COLO668 (cell line): ENCODE measurements around the gene FANCD2.
"Not testable (repeated sequence)": the region's sequence is repeated elsewhere in the genome, so short reads cannot be mapped to it uniquely, and the experiment has no call there.

Experiments
- DNase-seq: peaks from one replicate; lab custom pipeline; 2025; ENCODE audit not compliant: unreplicated experiment; lab: John Stamatoyannopoulos, UW

Gene FANCD2

GRCh38 chr3:10026084-10026890 is at the start of gene FANCD2:
Gene FANCD2, plus strand, starts transcription at chr3:10026437. Its CDS starts 2,221 bp downstream, at chr3:10028658.
- peak; percentile 77 for DNase-seq

GRCh38 chr3:9976721-9977709 is 49.2 kb upstream of the FANCD2 start:
- peak; percentile 20 for DNase-seq

- no peak for DNase-seq
These were observed 47.4 kb upstream of the FANCD2 start for GRCh38 chr3:9978710-9979305.

GRCh38 chr3:9980251-9980650 is 46.0 kb upstream of the FANCD2 start:
- no peak for DNase-seq

- DNase-seq: no peak
These were observed 40.0 kb upstream of the FANCD2 start for GRCh38 chr3:9986230-9986725.

DNA sequence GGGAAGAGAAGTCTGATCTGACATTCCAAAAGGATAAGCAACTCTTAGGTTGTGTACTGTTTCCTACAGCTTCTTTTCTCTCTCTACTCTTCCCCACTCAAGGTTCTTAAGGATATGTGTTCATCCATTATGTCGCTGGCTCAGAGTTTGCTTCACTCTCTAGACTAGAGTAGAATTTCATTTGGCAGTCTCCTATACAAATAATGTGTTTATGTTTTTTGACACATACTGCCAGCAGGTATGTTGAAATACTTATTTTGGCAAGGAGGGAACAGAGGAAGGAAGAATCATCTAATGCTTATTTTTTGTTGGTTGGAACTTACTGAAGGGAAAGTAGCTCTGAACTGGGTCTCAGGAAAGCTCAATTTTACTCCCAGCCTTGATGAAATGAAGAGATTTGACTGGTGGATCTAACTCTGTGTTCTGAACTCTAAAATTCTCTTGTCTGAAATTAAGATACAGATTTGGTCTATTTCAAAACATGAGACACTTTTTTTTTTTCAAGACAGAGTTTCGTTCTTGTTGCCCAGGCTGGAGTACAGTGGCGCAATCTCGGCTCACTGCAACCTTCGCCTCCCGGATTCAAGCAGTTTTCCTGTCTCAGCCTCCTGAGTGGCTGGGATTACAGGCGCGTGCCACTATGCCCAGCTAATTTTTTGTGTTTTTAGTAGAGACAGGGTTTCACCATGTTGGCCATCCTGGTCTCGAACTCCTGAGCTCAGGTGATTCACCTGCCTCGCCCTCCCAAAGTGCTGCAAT is 32.0 kb upstream of the FANCD2 start:
- no peak for DNase-seq

DNA sequence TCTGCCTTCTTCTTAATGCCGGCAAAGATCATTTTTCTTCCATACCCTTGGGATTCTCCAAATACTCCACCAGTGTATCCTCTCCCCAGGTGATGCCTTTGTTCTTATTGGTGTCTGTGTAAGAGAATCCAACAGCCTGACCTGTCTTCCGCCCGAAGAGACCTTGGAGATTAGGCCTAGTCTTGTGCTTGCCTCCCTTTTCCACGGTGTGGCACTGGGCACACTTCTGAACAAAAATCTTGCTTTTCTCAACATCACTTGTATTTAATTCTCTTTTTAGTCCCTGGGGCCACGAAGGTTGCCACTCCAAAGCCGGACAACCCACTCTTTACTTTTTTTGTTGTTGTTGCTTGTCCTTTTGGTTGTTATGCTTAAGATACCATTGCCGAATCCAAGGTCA is 25.6 kb upstream of the FANCD2 start:
- DNase-seq: no peak

DNA sequence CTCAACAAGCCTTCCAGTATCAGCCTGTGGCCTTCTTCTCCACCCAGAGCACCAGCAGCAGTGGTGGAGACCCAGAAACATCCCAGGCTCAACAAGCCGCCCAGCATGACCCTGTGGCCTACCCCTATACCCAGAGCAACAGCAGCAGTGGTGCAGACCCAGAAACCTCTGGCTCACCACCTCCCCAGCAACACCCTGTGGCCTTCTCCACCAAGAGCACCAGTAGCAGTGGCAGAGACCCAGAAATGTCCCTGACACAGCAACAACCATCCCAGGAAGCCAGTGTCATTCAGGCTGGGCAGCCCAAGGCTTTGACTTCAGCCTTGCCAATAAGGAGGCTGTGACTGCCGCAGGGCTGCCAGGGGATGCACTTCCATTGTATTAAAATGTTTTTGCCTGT is 23.3 kb upstream of the FANCD2 start:
- no peak for DNase-seq

DNA sequence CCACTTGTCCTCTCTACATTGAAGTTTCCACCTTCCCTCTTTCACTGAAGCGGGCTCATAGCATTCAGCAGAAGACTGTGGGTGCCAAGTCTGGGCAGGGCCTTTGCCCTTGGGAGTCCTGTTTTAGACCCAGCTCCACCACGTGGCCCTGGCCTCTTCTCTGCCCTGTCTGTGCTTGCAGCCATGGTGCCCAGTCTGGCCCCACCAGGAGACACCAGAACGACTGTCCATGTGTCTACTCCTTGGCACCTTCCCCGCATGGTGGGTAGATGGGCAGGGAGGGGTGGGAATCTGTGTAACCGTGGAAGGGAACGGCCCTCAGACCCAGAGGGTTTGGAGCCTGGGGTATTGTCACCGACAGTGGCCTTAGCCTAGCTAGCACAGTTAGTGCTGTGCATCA is 21.7 kb upstream of the FANCD2 start:
- DNase-seq: no peak

- DNase-seq: no peak
These were observed 21.2 kb upstream of the FANCD2 start for GRCh38 chr3:10004960-10005564.

DNA sequence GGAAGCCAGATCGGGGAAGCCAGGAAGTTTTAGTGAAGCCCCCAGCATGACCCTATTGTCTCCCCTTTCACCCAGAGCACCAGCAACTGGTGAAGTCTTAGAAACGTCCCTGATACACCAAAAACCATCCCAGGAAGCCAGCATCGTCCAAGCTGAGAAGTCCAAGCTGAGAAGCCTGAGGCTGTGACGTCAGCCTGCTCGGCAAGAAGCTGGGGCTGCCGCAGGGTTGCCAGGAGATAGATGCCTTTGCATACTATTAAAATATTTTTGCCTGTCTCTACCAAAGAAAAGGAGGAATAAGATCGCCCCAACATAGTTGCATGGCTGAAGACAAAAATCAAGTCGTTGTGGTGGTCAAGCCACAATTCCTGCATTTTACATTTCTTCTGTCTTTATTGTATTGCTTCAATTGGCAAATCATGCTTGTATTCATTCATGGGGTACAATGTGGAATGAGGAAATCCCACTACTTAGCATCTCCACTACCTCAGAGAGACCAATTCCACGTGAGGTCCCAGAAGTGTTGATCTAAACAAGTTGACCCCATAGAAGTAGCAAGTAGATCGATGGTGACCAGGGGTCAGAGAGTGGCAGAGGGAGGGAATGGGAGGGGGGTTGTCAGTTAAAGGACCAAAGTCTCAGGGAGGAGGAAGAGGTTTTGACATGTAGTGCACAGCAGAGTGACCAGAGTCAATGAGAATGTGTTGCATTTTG is 20.0 kb upstream of the FANCD2 start:
- no peak for DNase-seq

DNA sequence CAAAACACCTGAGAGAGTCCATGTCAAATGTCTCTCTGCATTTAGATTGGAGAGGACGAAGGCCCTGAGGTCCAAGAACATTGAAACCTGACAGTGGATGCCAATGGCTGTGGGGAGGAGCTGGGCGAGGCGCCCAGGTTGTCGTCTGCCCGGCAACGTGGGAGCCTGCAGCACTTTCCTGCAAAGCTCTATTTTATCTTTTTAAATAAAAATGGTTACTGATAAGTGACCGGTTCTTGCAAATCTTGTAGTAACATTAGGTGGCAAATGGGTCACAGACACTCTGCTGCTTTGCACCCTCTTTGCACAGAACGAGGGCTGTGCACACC is 19.5 kb upstream of the FANCD2 start:
- DNase-seq: no peak

GRCh38 chr3:10007126-10007782 is 19.0 kb upstream of the FANCD2 start:
- DNase-seq: no peak

- DNase-seq: not testable (repeated sequence)
These were observed 18.0 kb upstream of the FANCD2 start for GRCh38 chr3:10008216-10008587.

DNA sequence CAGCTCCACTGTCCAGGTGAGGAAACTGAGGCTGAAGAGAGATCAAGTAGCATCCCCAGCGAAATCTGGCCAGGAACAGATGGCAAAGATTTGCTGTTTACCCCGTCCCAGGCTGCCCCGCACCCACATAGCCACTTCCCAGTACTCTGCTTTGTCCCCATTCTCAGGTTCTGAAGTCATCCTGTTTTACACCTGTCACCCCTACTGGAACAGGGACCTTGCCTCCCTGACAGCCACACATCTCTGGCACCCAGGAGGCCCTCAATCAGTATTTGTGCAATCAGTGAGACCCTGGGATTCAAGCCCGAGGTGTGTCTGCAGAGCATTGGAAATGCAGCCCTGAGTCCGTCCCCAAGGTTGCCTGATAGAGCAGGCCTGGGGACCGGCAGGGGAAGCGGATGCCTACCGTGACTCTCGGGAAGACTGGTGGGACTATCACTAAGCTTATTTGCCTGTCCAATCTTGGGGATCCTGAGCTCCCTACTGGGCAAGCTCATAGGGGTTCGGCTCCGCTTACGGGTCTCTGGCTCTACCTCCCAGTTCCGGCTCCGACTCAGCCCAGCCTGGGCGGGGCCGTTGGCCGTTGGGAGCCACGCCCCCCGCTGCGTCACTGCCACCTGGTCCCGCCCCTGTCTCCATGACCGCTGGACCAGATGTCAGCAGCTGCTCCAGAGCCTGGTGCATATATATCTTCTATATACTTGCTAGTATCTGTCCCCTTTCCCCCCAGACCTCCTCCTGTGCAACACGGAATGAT is 17.5 kb upstream of the FANCD2 start:
- peak; percentile 82 for DNase-seq

DNA sequence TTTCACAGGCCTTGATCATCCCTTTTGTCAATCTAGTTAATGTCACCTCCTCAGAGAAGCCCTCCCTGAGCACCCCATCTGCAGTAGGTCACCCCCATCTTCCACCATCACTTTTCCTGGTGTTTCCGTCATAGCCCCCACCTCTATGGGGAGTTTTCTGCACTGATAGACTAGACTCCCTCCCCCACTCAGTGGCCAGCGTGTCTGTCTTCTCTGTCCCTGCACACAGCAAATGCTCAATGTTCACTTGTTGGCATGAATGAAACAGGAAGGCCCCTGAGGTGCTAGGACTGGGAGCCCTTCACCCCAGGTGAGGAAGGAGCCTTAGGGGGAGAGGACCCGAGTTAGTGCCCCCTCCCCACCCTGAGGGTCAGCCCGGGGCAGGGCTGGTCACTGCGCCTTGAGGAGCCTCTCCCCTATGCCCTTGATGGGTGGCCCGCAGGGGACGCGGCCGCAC is 15.8 kb upstream of the FANCD2 start:
- no peak for DNase-seq

GRCh38 chr3:10010878-10011465 is 15.3 kb upstream of the FANCD2 start:
- DNase-seq: peak; percentile 92

GRCh38 chr3:10011631-10012030 is 14.6 kb upstream of the FANCD2 start:
- DNase-seq: no peak
